ENCODE results near the gene NUCB2. TPM values are rescaled to one million over a fixed set of nuclear protein-coding genes. Genes with fewer than 3 reads are reported as not detected.

The NUCB2 gene
- total and polyA plus RNA-seq, 2 donors (not counting 3 experiments of a cell fraction or from before 2014, with no cell fraction given) = 41.9 to 114 TPM

DNA sequence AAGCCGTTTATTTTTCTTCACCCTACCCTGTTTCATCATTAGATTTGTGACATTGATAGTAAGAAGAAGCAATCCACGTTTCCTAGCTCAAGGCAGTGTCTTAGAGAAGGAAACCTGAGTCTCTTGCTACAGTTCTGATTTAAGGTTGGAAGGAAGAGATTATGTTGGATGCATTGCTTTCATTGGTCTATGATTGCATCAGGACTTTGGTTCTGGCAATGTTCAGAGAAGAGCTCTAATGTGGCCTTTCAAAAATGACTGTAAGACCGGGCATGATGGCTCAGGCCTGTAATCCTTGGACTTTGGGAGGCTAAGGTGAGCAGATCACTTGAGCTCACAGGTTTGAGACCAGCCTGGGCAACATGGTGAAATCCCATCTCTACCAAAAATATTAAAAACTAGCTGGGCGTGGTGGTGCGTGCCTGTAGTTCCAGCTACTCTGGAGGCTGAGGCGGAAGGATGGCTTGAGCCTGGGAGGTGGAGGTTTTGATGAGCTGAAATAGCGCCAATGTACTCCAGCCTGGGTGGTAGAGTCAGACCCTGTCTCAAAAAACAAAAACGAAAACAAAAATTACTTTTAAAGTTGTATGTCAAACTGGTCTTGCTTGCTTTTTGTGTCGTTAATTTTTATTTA, 4.1 kb downstream of the NUCB2 start:
- Histone ChIP-seq H3K4me3 (replicated peaks in 1 of 3; ENCODE audit: insufficient read depth in 1 of 3, low read depth in 1 of 3, low read length in 3 of 3) (no peak overlapping the region), H3K4me2 (ENCODE audit: insufficient read depth, low read length) (no peak overlapping the region), H2AFZ (ENCODE audit: low read depth, low read length) (no peak overlapping the region), H4K20me1 (replicated peaks; ENCODE audit: control insufficient read depth, extremely low read depth, insufficient read depth, low read length) (no peaks in the 10 kb centered on the region), H3K4me1 (ENCODE audit: control insufficient read depth, extremely low read depth, insufficient read depth, low read length) (peaks cover 11% of the 10 kb centered on the region), H3K27me3 (ENCODE audit: control insufficient read depth in 2 of 2, insufficient read depth in 2 of 2, low read length in 2 of 2) (no peaks in the 10 kb centered on the region), H3K79me2 (ENCODE audit: control insufficient read depth, insufficient read depth, low read length) (peaks cover 11% of the 10 kb centered on the region), H3K9me3 (replicated peaks; ENCODE audit: control insufficient read depth, insufficient read depth, low read length) (no peaks in the 10 kb centered on the region), H3K9me1 (replicated peaks; ENCODE audit: control insufficient read depth, extremely low read depth, insufficient read depth, low read length) (no peaks in the 10 kb centered on the region), H3K9ac (replicated peaks; ENCODE audit: extremely low read depth, insufficient read depth, low read length) (no peak overlapping the region), H3K36me3 (ENCODE audit: control insufficient read depth in 2 of 2, extremely low read depth in 1 of 2, insufficient read depth in 2 of 2, low read length in 2 of 2) (no peaks in the 10 kb centered on the region), H3K27ac (ENCODE audit: insufficient read depth, low read depth, low read length) (no peak overlapping the region)
- BruUV-seq (replicated peaks) = no TSS peak
- ChIA-PET POLR2A (no interaction called here), CTCF (interaction anchor here (1.2 to 3.2 kb wide), 2 partner anchors 10 to 51 kb away, joined by 3 to 10 read pairs; no protein-coding TSS in a partner anchor)
- intact Hi-C loops (cut with micrococcal nuclease) (no loop called here), dilution Hi-C loops (cut with MboI; ENCODE audit: extremely low pct_ligation_motif_present, low sequenced_read_pairs) (no loop called here)
- DNase-seq (ENCODE audit: low read depth, low spot score) (no peak), FAIRE-seq (no peak)
- TF ChIP-seq JUN (IDR thresholded peaks at IDR 0.05; ENCODE audit: borderline replicate concordance, insufficient read depth, insufficient read length, low read depth) (no peak), POLR2AphosphoS5 (IDR thresholded peaks at IDR 0.05; ENCODE audit: insufficient read depth, low read depth, low read length) (no peak), POLR2A (IDR thresholded peaks at IDR 0.05; ENCODE audit: low read depth, low read length) (no peak), EZH2 (IDR thresholded peaks at IDR 0.05; ENCODE audit: borderline replicate concordance, low read depth, low read length, severe bottlenecking) (no peak), GATA2 (IDR thresholded peaks at IDR 0.05; ENCODE audit: insufficient read depth, insufficient read length, low read depth, low read length) (no peak), MAX (IDR thresholded peaks at IDR 0.05; ENCODE audit: insufficient read depth, insufficient read length) (no peak)
- TF ChIP-seq, protein P1, sequence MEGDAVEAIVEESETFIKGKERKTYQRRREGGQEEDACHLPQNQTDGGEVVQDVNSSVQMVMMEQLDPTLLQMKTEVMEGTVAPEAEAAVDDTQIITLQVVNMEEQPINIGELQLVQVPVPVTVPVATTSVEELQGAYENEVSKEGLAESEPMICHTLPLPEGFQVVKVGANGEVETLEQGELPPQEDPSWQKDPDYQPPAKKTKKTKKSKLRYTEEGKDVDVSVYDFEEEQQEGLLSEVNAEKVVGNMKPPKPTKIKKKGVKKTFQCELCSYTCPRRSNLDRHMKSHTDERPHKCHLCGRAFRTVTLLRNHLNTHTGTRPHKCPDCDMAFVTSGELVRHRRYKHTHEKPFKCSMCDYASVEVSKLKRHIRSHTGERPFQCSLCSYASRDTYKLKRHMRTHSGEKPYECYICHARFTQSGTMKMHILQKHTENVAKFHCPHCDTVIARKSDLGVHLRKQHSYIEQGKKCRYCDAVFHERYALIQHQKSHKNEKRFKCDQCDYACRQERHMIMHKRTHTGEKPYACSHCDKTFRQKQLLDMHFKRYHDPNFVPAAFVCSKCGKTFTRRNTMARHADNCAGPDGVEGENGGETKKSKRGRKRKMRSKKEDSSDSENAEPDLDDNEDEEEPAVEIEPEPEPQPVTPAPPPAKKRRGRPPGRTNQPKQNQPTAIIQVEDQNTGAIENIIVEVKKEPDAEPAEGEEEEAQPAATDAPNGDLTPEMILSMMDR (IDR thresholded peaks at IDR 0.05; ENCODE audit: extremely low read depth in 1 of 2, insufficient read depth in 1 of 2, low read depth in 1 of 2, low read length in 2 of 2) = no peak
